Sigmoid colon (tissue), 7 donors: ENCODE measurements around the gene VGLL4. TPM values are rescaled to one million over a fixed set of nuclear protein-coding genes. Genes with fewer than 3 reads are reported as not detected.

Experiments
- DNase-seq: peaks from one replicate; pipeline ENCODE4 v3.0.0-alpha.2; 2019
- H3K27ac ChIP-seq, 4 donors: fragments of 200-600 bp; sonication (generic); one replicate each; pipeline ENCODE4 v1.5.1; 2016 to 2019; ENCODE audit warnings: mild to moderate bottlenecking in 1 of 4
- H3K27me3 ChIP-seq, 3 donors: fragments of 200-600 bp; sonication (generic); one replicate each; pipeline ENCODE4 v1.5.1; 2019; ENCODE audit warnings: mild to moderate bottlenecking in 1 of 3
- H3K36me3 ChIP-seq, 4 donors: fragments of 200-600 bp; sonication (generic); one replicate each; pipeline ENCODE4 v1.5.1; 2016 to 2019
- H3K4me1 ChIP-seq, 4 donors: fragments of 200-600 bp; sonication (generic); one replicate each; pipeline ENCODE4 v1.5.1; 2017 to 2019
- H3K4me3 ChIP-seq, 4 donors: fragments of 200-600 bp; sonication (generic); one replicate each; pipeline ENCODE4 v1.5.1; 2017 to 2019; ENCODE audit warnings: mild to moderate bottlenecking in 2 of 4, moderate library complexity in 1 of 4
- H3K9me3 ChIP-seq, 4 donors: fragments of 200-600 bp in 3 of 4; sonication (generic) in 3 of 4; one replicate each; pipeline versions ENCODE4 v1.5.1 to v1.6.1; 2013 to 2019
- CTCF ChIP-seq, 4 experiments: fragments of 450-650 bp in 3 of 4; fragments of 200-600 bp in 1 of 4; IDR thresholded peaks; one replicate each; pipeline ENCODE4 v1.5.1; 2016 to 2019; ENCODE audit warnings: antibody characterized with exemption in 4 of 4, mild to moderate bottlenecking in 3 of 4, moderate library complexity in 2 of 4
- EP300 ChIP-seq, 4 donors: sonication (generic); formaldehyde crosslinking; IDR thresholded peaks; one replicate each; pipeline ENCODE4 v1.6.1; 2017; ENCODE audit warnings: antibody characterized with exemption in 4 of 4
- POLR2A ChIP-seq, 2 donors: fragments of 450-650 bp; IDR thresholded peaks; one replicate each; pipeline ENCODE4 v1.6.1; 2016; ENCODE audit warnings: antibody characterized with exemption in 2 of 2, mild to moderate bottlenecking in 2 of 2, moderate library complexity in 2 of 2
- POLR2AphosphoS5 ChIP-seq, 4 donors: sonication (generic); formaldehyde crosslinking; IDR thresholded peaks; one replicate each; pipeline ENCODE4 v1.6.1; 2017; ENCODE audit warnings: antibody characterized with exemption in 4 of 4
- WGBS, 2 donors: extraction: QIAGEN DNeasy Blood & Tissue Kit; methylation state at CpG; one replicate each; pipeline ENCODE4 v1.1.7; 2013; 5-methylcytosine and 5-hydroxymethylcytosine counted together
- intact Hi-C: fragments of 100-400 bp; cut with DNase I; formaldehyde crosslinking; loops from one replicate; pipeline ENCODE4 v1.15.1; 2023
- polyA plus RNA-seq, 3 donors: library from polyadenylated mRNA; stranded (reverse); fragments of 200-250 nt; gene quantifications; one replicate each; pipeline ENCODE4 v1.2.3, GENCODE V29; 2013
- total RNA-seq, 4 donors: library from RNA; depleted of rRNA; stranded (reverse); fragments of >200 nt; gene quantifications; one replicate each; pipeline ENCODE4 v1.1.0, GENCODE V29; 2016
- donor health status: healthy with polysubstance abuse.
- donor health status: Bipolar disorder and iron deficiency.
- donor health status: healthy.

Gene VGLL4
- total and polyA plus RNA-seq, 7 donors, result 26.4 to 56.5 (median 41.5) TPM

GRCh38 chr3:11636394-11636770 lies 7.3 kb downstream of the VGLL4 start:
- no peak for TF ChIP-seq POLR2A (IDR thresholded peaks at IDR 0.05)
- no peak for TF ChIP-seq EP300 (IDR thresholded peaks at IDR 0.05)
- no peak for TF ChIP-seq CTCF (IDR thresholded peaks at IDR 0.05)
- no peak for TF ChIP-seq POLR2AphosphoS5 (IDR thresholded peaks at IDR 0.05)
- whole genome bisulfite sequencing, 2 donors, result 46 to 64% methylated on average over 3 of the region's 3 CpGs
- no peaks in the 10 kb centered on the region for H3K9me3 ChIP-seq
- intact Hi-C loops, result no loop called here
- no peaks in the 10 kb centered on the region for H3K36me3 ChIP-seq
- no peak for DNase-seq
- peaks cover 0 to 100% (median 97%) of the 10 kb centered on the region in 4 donors for H3K4me1 ChIP-seq
- peak overlapping the region; percentile 74 to 97 (median 90) for H3K27ac ChIP-seq
- H3K4me3 ChIP-seq, result no peak overlapping the region
- no peaks in the 10 kb centered on the region for H3K27me3 ChIP-seq

GRCh38 chr3:11635680-11636393 lies 7.9 kb downstream of the VGLL4 start:
- no peaks in the 10 kb centered on the region for H3K9me3 ChIP-seq
- no peaks in the 10 kb centered on the region for H3K27me3 ChIP-seq
- H3K27ac ChIP-seq, result peak overlapping the region; percentile 74 to 97 (median 90)
- no peaks in the 10 kb centered on the region for H3K36me3 ChIP-seq
- H3K4me1 ChIP-seq, result peaks cover 0 to 100% (median 97%) of the 10 kb centered on the region in 4 donors
- 65 to 66% methylated on average over 7 of the region's 7 CpGs for WGBS, 2 donors
- no peak for DNase-seq
- TF ChIP-seq POLR2A (IDR thresholded peaks at IDR 0.05) (no peak), CTCF (IDR thresholded peaks at IDR 0.05) (no peak), EP300 (IDR thresholded peaks at IDR 0.05) (no peak), POLR2AphosphoS5 (IDR thresholded peaks at IDR 0.05) (no peak)
- intact Hi-C loops, result loop anchor here (2.0 kb wide), 1 partner anchor 25 kb away; no protein-coding TSS in a partner anchor
- no peak overlapping the region for H3K4me3 ChIP-seq

GRCh38 chr3:11634974-11635612 lies 8.6 kb downstream of the VGLL4 start:
- Histone ChIP-seq H3K36me3 (no peaks in the 10 kb centered on the region), H3K4me1 (peaks cover 0 to 100% (median 97%) of the 10 kb centered on the region in 4 donors), H3K27ac (peak overlapping the region; percentile 28 to 97 (median 83)), H3K4me3 (no peak overlapping the region), H3K9me3 (no peaks in the 10 kb centered on the region), H3K27me3 (no peaks in the 10 kb centered on the region)
- no peak for DNase-seq
- TF ChIP-seq CTCF (IDR thresholded peaks at IDR 0.05) (no peak), EP300 (IDR thresholded peaks at IDR 0.05) (no peak), POLR2A (IDR thresholded peaks at IDR 0.05) (no peak), POLR2AphosphoS5 (IDR thresholded peaks at IDR 0.05) (no peak)
- intact Hi-C loops, result loop anchor here (2.0 kb wide), 1 partner anchor 24 kb away; no protein-coding TSS in a partner anchor
- 50 to 75% methylated on average over 4 of the region's 4 CpGs for WGBS, 2 donors

GRCh38 chr3:11634081-11634635 lies 9.6 kb downstream of the VGLL4 start:
- H3K4me1 ChIP-seq, result peaks cover 0 to 100% (median 97%) of the 10 kb centered on the region in 4 donors
- WGBS, 2 donors, result 68 to 83% methylated on average over 11 of the region's 11 CpGs
- no peak for TF ChIP-seq CTCF (IDR thresholded peaks at IDR 0.05)
- no peak for TF ChIP-seq POLR2AphosphoS5 (IDR thresholded peaks at IDR 0.05)
- no peak for TF ChIP-seq EP300 (IDR thresholded peaks at IDR 0.05)
- no peak for TF ChIP-seq POLR2A (IDR thresholded peaks at IDR 0.05)
- no peak for DNase-seq
- intact Hi-C loops, result loop anchor here (2.0 kb wide), 1 partner anchor 23 kb away; no protein-coding TSS in a partner anchor
- H3K27ac ChIP-seq, result peak overlapping the region; percentile 59 to 97 (median 83)
- no peaks in the 10 kb centered on the region for H3K36me3 ChIP-seq
- H3K4me3 ChIP-seq, result no peak overlapping the region
- H3K9me3 ChIP-seq, result no peaks in the 10 kb centered on the region
- no peaks in the 10 kb centered on the region for H3K27me3 ChIP-seq
